Cardiac fibroblast (primary cell): ENCODE results near the gene NCOA5.
A peak's percentile ranks its signal among the peaks of the same experiment; 100 is the strongest.
"Not testable (repeated sequence)": the region's sequence is repeated elsewhere in the genome, so short reads cannot be mapped to it uniquely, and the experiment has no call there.

Source experiments
- DNase-seq, 2 donors: peaks; one replicate each; pipeline versions ENCODE4 v3.0.0 to v3.0.0-alpha.2; 2010; ENCODE audit warnings: low read depth in 2 of 2
- H3K4me3 ChIP-seq, 2 donors: replicated peaks in 1 of 2; 1 replicate in 1 of 2; 2 replicates in 1 of 2; pipeline ENCODE4 v1.5.1; 2011; ENCODE audit warnings: low read depth in 2 of 2, low read length in 2 of 2, mild to moderate bottlenecking in 2 of 2, moderate library complexity in 1 of 2
- CTCF ChIP-seq: IDR thresholded peaks from one replicate; pipeline ENCODE4 v1.5.1; 2011; ENCODE audit warnings: low read depth, mild to moderate bottlenecking, low read length, inconsistent platforms

The NCOA5 gene

GRCh38 chr20:46102940-46103339 is 13.2 kb upstream of the NCOA5 start:
- DNase-seq: no peak
- TF ChIP-seq CTCF: no peak
- H3K4me3 ChIP-seq: no peak overlapping the region

- no peak for DNase-seq
- no peak overlapping the region for H3K4me3 ChIP-seq
- TF ChIP-seq CTCF: no peak
Observed at GRCh38 chr20:46101957-46102356, 12.2 kb upstream of the NCOA5 start.

GRCh38 chr20:46100988-46101387 is 11.2 kb upstream of the NCOA5 start:
- TF ChIP-seq CTCF: no peak
- DNase-seq: no peak

GRCh38 chr20:46100444-46100843 is 10.7 kb upstream of the NCOA5 start:
- DNase-seq, H3K4me3 ChIP-seq: not testable (repeated sequence)

More at GRCh38 chr20:46100988-46101387, 11.2 kb upstream of the NCOA5 start:
- H3K4me3 ChIP-seq: no peak overlapping the region

GRCh38 chr20:46099491-46100287 is 9.9 kb upstream of the NCOA5 start:
- no peak for TF ChIP-seq CTCF
- no peak for DNase-seq
- H3K4me3 ChIP-seq: no peak overlapping the region

GRCh38 chr20:46093531-46093930 is 3.8 kb upstream of the NCOA5 start:
- no peak for TF ChIP-seq CTCF
- peak in 1 of 2 donors; percentile 31 for DNase-seq
- H3K4me3 ChIP-seq: no peak overlapping the region

GRCh38 chr20:46091622-46092535 is 2.1 kb upstream of the NCOA5 start:
- H3K4me3 ChIP-seq, DNase-seq: not testable (repeated sequence)

GRCh38 chr20:46089167-46089416 is 670 bp downstream of the NCOA5 start:
- no peak for DNase-seq
- TF ChIP-seq CTCF: no peak
- peak overlapping the region; percentile 86 to 88 for H3K4me3 ChIP-seq
